Esophagus muscularis mucosa (tissue), 4 donors: Measurements from ENCODE around the gene HPRT1. TPM values are rescaled to one million over a fixed set of nuclear protein-coding genes. Genes with fewer than 3 reads are reported as not detected.

Experiments used
- DNase-seq: peaks from one replicate; pipeline ENCODE4 v3.0.0-alpha.2; 2017; ENCODE audit errors: extremely low spot score
- H3K27ac ChIP-seq, 4 donors: fragments of 200-600 bp; sonication (generic); replicated peaks in 1 of 4; 1 replicate in 3 of 4; 2 replicates in 1 of 4; pipeline ENCODE4 v1.5.1; 2016 to 2019; ENCODE audit warnings: mild to moderate bottlenecking in 1 of 4
- H3K27me3 ChIP-seq, 4 donors: fragments of 200-600 bp; sonication (generic); one replicate each; pipeline versions ENCODE4 v1.5.1 to v1.6.0; 2016 to 2019
- H3K36me3 ChIP-seq, 4 donors: fragments of 200-600 bp; sonication (generic); one replicate each; pipeline ENCODE4 v1.5.1; 2016 to 2019
- H3K4me1 ChIP-seq, 4 donors: fragments of 200-600 bp; sonication (generic); one replicate each; pipeline ENCODE4 v1.5.1; 2016 to 2019
- H3K4me3 ChIP-seq, 4 donors: fragments of 200-600 bp; sonication (generic); 1 replicate in 2 of 4; 2 replicates in 2 of 4; pipeline ENCODE4 v1.5.1; 2016 to 2019; ENCODE audit warnings: mild to moderate bottlenecking in 4 of 4, moderate library complexity in 1 of 4
- H3K9me3 ChIP-seq, 4 donors: fragments of 200-600 bp; sonication (generic); 1 replicate in 3 of 4; 2 replicates in 1 of 4; pipeline ENCODE4 v1.5.1; 2016 to 2019
- CTCF ChIP-seq, 3 experiments: fragments of 200-600 bp in 2 of 3; fragments of 450-650 bp in 1 of 3; sonication (generic) in 2 of 3; IDR thresholded peaks; one replicate each; pipeline ENCODE4 v1.5.1; 2017 to 2019; ENCODE audit warnings: antibody characterized with exemption in 3 of 3, mild to moderate bottlenecking in 2 of 3, moderate library complexity in 1 of 3
- EP300 ChIP-seq: sonication (generic); formaldehyde crosslinking; IDR thresholded peaks from one replicate; pipeline ENCODE4 v1.6.1; 2017; ENCODE audit warnings: antibody characterized with exemption
- POLR2A ChIP-seq: fragments of 450-650 bp; IDR thresholded peaks from one replicate; pipeline ENCODE4 v1.6.1; 2017; ENCODE audit warnings: antibody characterized with exemption, moderate library complexity, mild to moderate bottlenecking, low read depth
- POLR2AphosphoS5 ChIP-seq, 2 donors: sonication (generic); formaldehyde crosslinking; IDR thresholded peaks; one replicate each; pipeline ENCODE4 v1.6.1; 2017; ENCODE audit warnings: antibody characterized with exemption in 2 of 2
- WGBS: methylation state at CpG from one replicate; pipeline ENCODE4 v1.1.5; 2018; 5-methylcytosine and 5-hydroxymethylcytosine counted together
- intact Hi-C: fragments of 100-400 bp; cut with DNase I; formaldehyde crosslinking; loops from one replicate; pipeline ENCODE4 v1.15.1; 2023
- total RNA-seq, 4 donors: library from RNA; depleted of rRNA; stranded (reverse); fragments of >200 nt; gene quantifications; one replicate each; pipeline versions ENCODE4 v1.1.0 to v1.2.1, GENCODE V29; 2016

The HPRT1 gene
- total RNA-seq, 4 donors from 2014 or later, result 5.8 to 10.8 (median 9.2) TPM

GRCh38 chrX:134525086-134525792 lies 65.3 kb downstream of the HPRT1 start:
- WGBS, result 86% methylated on average over 15 of the region's 15 CpGs
- DNase-seq, result no peak
- H3K27me3 ChIP-seq, result no peaks in the 10 kb centered on the region
- no peak overlapping the region for H3K4me3 ChIP-seq
- intact Hi-C loops, result loop anchor here (10.0 kb wide), 1 partner anchor 230 kb away; no protein-coding TSS in a partner anchor
- TF ChIP-seq EP300 (no peak), CTCF (IDR thresholded peaks at IDR 0.05) (no peak), POLR2A (no peak), POLR2AphosphoS5 (IDR thresholded peaks at IDR 0.05) (no peak)
- H3K27ac ChIP-seq, result no peak overlapping the region
- no peaks in the 10 kb centered on the region for H3K4me1 ChIP-seq
- H3K9me3 ChIP-seq, result no peaks in the 10 kb centered on the region
- H3K36me3 ChIP-seq, result no peaks in the 10 kb centered on the region

- WGBS, result 89% methylated on average over 5 of the region's 5 CpGs
- H3K4me3 ChIP-seq, result no peak overlapping the region
- H3K4me1 ChIP-seq, result no peaks in the 10 kb centered on the region
- H3K27me3 ChIP-seq, result no peaks in the 10 kb centered on the region
- H3K36me3 ChIP-seq, result no peaks in the 10 kb centered on the region
- DNase-seq, result no peak
- intact Hi-C loops, result loop anchor here (10.0 kb wide), 1 partner anchor 228 kb away; no protein-coding TSS in a partner anchor
- TF ChIP-seq POLR2AphosphoS5 (IDR thresholded peaks at IDR 0.05) (no peak), POLR2A (no peak), CTCF (IDR thresholded peaks at IDR 0.05) (no peak), EP300 (no peak)
- H3K27ac ChIP-seq, result no peak overlapping the region
- H3K9me3 ChIP-seq, result no peaks in the 10 kb centered on the region
Measured at GRCh38 chrX:134526399-134526798, 66.4 kb downstream of the HPRT1 start.

GRCh38 chrX:134528960-134529359 lies 69.0 kb downstream of the HPRT1 start:
- Histone ChIP-seq H3K9me3 (no peaks in the 10 kb centered on the region), H3K4me3 (no peak overlapping the region), H3K4me1 (no peaks in the 10 kb centered on the region), H3K36me3 (no peaks in the 10 kb centered on the region), H3K27me3 (no peaks in the 10 kb centered on the region), H3K27ac (no peak overlapping the region)
- 65% methylated on average over 3 of the region's 3 CpGs for WGBS
- intact Hi-C loops, result loop anchor here (10.0 kb wide), 1 partner anchor 226 kb away; no protein-coding TSS in a partner anchor
- DNase-seq, result no peak
- TF ChIP-seq CTCF (IDR thresholded peaks at IDR 0.05), result no peak
- no peak for TF ChIP-seq POLR2AphosphoS5 (IDR thresholded peaks at IDR 0.05)
- no peak for TF ChIP-seq EP300
- TF ChIP-seq POLR2A, result no peak

DNA sequence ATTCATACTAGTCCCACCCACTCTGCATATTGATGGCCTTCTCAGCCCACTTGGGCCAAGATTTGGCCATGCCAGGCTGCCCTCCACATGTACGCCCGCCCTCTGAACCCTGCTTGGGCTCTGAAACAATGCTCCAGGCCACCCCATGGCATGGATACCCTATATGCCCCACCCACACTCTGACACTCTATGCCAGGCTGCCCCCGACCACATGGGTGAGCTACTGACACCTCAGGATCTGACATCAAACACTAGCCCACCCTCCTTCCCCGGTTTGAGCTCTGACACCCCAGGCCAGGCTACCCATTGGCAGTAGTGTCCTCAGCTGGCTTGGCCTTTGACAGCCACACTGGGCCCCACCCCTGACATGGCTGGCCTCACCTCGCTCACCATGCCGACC lies 69.5 kb downstream of the HPRT1 start:
- Histone ChIP-seq H3K4me3 (no peak overlapping the region), H3K36me3 (no peaks in the 10 kb centered on the region), H3K4me1 (no peaks in the 10 kb centered on the region), H3K27me3 (no peaks in the 10 kb centered on the region), H3K9me3 (no peaks in the 10 kb centered on the region), H3K27ac (no peak overlapping the region)
- WGBS, result 82% methylated on average over 6 of the region's 6 CpGs
- no peak for DNase-seq
- TF ChIP-seq POLR2A, result no peak
- no peak for TF ChIP-seq EP300
- TF ChIP-seq POLR2AphosphoS5 (IDR thresholded peaks at IDR 0.05), result no peak
- no peak for TF ChIP-seq CTCF (IDR thresholded peaks at IDR 0.05)
- intact Hi-C loops, result loop anchor here (10.0 kb wide), 1 partner anchor 225 kb away; no protein-coding TSS in a partner anchor
